Measurements from ENCODE around the gene TMEM221.

The TMEM221 gene

GRCh38 chr19:17436874-17437267, 11.6 kb downstream of the TMEM221 start:
- DNase-seq = no peak

- no peak for DNase-seq
These were observed 12.2 kb downstream of the TMEM221 start for GRCh38 chr19:17436094-17436873.

GRCh38 chr19:17435218-17435617, 13.2 kb downstream of the TMEM221 start:
- DNase-seq = no peak

- DNase-seq = no peak
These were observed 17.1 kb downstream of the TMEM221 start for GRCh38 chr19:17431417-17431816.

- no peak for DNase-seq
These were observed 18.8 kb downstream of the TMEM221 start for GRCh38 chr19:17429641-17430113.

- DNase-seq = peak; percentile 35
These were observed 23.6 kb downstream of the TMEM221 start for GRCh38 chr19:17424743-17425365.

GRCh38 chr19:17423429-17424208, 24.8 kb downstream of the TMEM221 start:
- no peak for DNase-seq

- no peak for DNase-seq
These were observed 26.5 kb downstream of the TMEM221 start for GRCh38 chr19:17421942-17422341.

- DNase-seq = peak; percentile 69
These were observed 28.0 kb downstream of the TMEM221 start for GRCh38 chr19:17420475-17420924.

- peak; percentile 99 for DNase-seq
These were observed 28.6 kb downstream of the TMEM221 start, which contains the start of gene MVB12A for GRCh38 chr19:17419621-17420474. TSS of gene MVB12A (plus strand) at chr19:17420047. CDS start at chr19:17420136, 89 bp downstream.

GRCh38 chr19:17419154-17419620, 29.3 kb downstream of the TMEM221 start:
- DNase-seq = peak; percentile 24

- no peak for DNase-seq
These were observed 29.8 kb downstream of the TMEM221 start for GRCh38 chr19:17418710-17419109.

- no peak for DNase-seq
These were observed 33.3 kb downstream of the TMEM221 start for GRCh38 chr19:17415121-17415520.

- DNase-seq = no peak
These were observed 34.4 kb downstream of the TMEM221 start for GRCh38 chr19:17414097-17414496.

- DNase-seq = no peak
These were observed 36.7 kb downstream of the TMEM221 start for GRCh38 chr19:17411801-17412200.

GRCh38 chr19:17409990-17410389, 38.5 kb downstream of the TMEM221 start:
- no peak for DNase-seq

- peak; percentile 74 for DNase-seq
These were observed 41.6 kb downstream of the TMEM221 start for GRCh38 chr19:17406887-17407196.

GRCh38 chr19:17406046-17406886, 42.2 kb downstream of the TMEM221 start:
- DNase-seq = peak; percentile 77

GRCh38 chr19:17405250-17406045, 43.0 kb downstream of the TMEM221 start, which contains the start of gene BST2:
TSS of gene BST2 (minus strand) at chr19:17405630. CDS start at chr19:17405575, 55 bp downstream.
- peak; percentile 93 for DNase-seq

GRCh38 chr19:17404621-17405249, 43.7 kb downstream of the TMEM221 start:
- no peak for DNase-seq

Measured in RPMI8226 (cell line).